Measurements from ENCODE around the gene RPS6KA2.

DNA sequence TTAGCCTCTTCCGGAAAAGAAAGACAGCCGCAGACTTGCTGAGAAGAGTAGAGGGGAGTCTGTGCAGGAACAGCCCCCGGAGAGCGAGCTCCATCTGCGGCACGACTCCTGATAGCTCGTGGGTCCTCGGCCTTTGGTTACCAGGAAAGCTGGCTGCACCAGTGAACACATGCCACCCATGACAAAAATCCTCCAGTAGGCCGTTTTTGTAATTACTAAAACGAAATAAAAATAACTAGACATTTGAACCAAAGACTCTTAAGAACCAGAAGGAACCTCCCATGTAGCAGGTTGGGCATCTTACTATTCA is 82.8 kb downstream of the RPS6KA2 start:
- TF ChIP-seq, protein P1, sequence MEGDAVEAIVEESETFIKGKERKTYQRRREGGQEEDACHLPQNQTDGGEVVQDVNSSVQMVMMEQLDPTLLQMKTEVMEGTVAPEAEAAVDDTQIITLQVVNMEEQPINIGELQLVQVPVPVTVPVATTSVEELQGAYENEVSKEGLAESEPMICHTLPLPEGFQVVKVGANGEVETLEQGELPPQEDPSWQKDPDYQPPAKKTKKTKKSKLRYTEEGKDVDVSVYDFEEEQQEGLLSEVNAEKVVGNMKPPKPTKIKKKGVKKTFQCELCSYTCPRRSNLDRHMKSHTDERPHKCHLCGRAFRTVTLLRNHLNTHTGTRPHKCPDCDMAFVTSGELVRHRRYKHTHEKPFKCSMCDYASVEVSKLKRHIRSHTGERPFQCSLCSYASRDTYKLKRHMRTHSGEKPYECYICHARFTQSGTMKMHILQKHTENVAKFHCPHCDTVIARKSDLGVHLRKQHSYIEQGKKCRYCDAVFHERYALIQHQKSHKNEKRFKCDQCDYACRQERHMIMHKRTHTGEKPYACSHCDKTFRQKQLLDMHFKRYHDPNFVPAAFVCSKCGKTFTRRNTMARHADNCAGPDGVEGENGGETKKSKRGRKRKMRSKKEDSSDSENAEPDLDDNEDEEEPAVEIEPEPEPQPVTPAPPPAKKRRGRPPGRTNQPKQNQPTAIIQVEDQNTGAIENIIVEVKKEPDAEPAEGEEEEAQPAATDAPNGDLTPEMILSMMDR (IDR thresholded peaks at IDR 0.05): no peak
- TF ChIP-seq POLR2A (IDR thresholded peaks at IDR 0.05): no peak
